DOHH2 (cell line): ENCODE results near the gene SYNE1.

Experiments
- H3F3A ChIP-seq: fragments of 200-600 bp; sonication (generic), shearing (Covaris generic); 2 replicates; pipeline ENCODE4 v1.6.0; 2016; ENCODE audit warnings: antibody characterized with exemption, mild to moderate bottlenecking; ENCODE audit not compliant: control insufficient read depth, insufficient read depth
- H3K27ac ChIP-seq: fragments of 200-600 bp; sonication (generic); 2 replicates; pipeline ENCODE4 v1.5.1; 2014; ENCODE audit warnings: low read depth, mild to moderate bottlenecking, low read length, moderate library complexity
- H3K27me3 ChIP-seq: fragments of 200-600 bp; sonication (generic); 2 replicates; pipeline ENCODE4 v1.6.1; 2014; ENCODE audit warnings: mild to moderate bottlenecking, low read length, mixed read lengths; ENCODE audit not compliant: control insufficient read depth
- H3K36me3 ChIP-seq: fragments of 200-600 bp; sonication (generic); 2 replicates; pipeline ENCODE4 v1.6.1; 2014; ENCODE audit warnings: mild to moderate bottlenecking, low read length, moderate library complexity, mixed read lengths; ENCODE audit not compliant: control insufficient read depth
- H3K4me1 ChIP-seq: fragments of 200-600 bp; sonication (generic); 2 replicates; pipeline ENCODE4 v1.6.1; 2014; ENCODE audit warnings: mild to moderate bottlenecking, low read length, mixed read lengths; ENCODE audit not compliant: control insufficient read depth
- H3K4me2 ChIP-seq: fragments of 200-600 bp; sonication (generic); 2 replicates; pipeline ENCODE4 v1.6.0; 2014; ENCODE audit warnings: mild to moderate bottlenecking, low read length, moderate library complexity
- H3K4me3 ChIP-seq: fragments of 200-600 bp; sonication (generic); 2 replicates; pipeline ENCODE4 v1.5.1; 2014; ENCODE audit warnings: mild to moderate bottlenecking, low read length, mixed read lengths
- H3K79me2 ChIP-seq: fragments of 200-600 bp; sonication (generic); 2 replicates; pipeline ENCODE4 v1.6.1; 2014; ENCODE audit warnings: mild to moderate bottlenecking, low read length, mixed read lengths; ENCODE audit not compliant: control insufficient read depth
- H3K9me2 ChIP-seq: fragments of 200-600 bp; sonication (generic); replicated peaks from 2 replicates; pipeline ENCODE4 v1.6.1; 2014; ENCODE audit warnings: mild to moderate bottlenecking, low read length, mixed read lengths; ENCODE audit not compliant: control insufficient read depth
- H3K9me3 ChIP-seq: fragments of 200-600 bp; sonication (generic); 2 replicates; pipeline ENCODE4 v1.6.1; 2014; ENCODE audit warnings: antibody characterized with exemption, low read length, mixed read lengths; ENCODE audit not compliant: control insufficient read depth, insufficient read depth
- H4K20me1 ChIP-seq: fragments of 200-600 bp; sonication (generic); 2 replicates; pipeline ENCODE4 v1.6.0; 2014; ENCODE audit warnings: low read depth, mild to moderate bottlenecking, antibody characterized with exemption, low read length, moderate library complexity; ENCODE audit not compliant: control insufficient read depth, insufficient read depth
- CTCF ChIP-seq: fragments of 200-600 bp; sonication (generic); IDR thresholded peaks from one replicate; pipeline ENCODE4 v1.5.1; 2014; ENCODE audit warnings: antibody characterized with exemption, mild to moderate bottlenecking, low read depth, low read length; ENCODE audit not compliant: poor library complexity, severe bottlenecking
- EZH2phosphoT487 ChIP-seq: fragments of 200-600 bp; sonication (generic); IDR thresholded peaks from 2 replicates; pipeline ENCODE4 v1.6.1; 2017; ENCODE audit warnings: borderline replicate concordance, mild to moderate bottlenecking, antibody characterized with exemption, low read length, moderate library complexity, mixed read lengths

SYNE1 gene

GRCh38 chr6:152151920-152152319 lies 485.2 kb downstream of the SYNE1 start:
- Histone ChIP-seq H3K4me2 (no peak overlapping the region), H3K9me3 (no peaks in the 10 kb centered on the region), H4K20me1 (no peaks in the 10 kb centered on the region), H3K36me3 (peaks cover 94% of the 10 kb centered on the region), H3K27me3 (no peaks in the 10 kb centered on the region), H3K4me1 (no peaks in the 10 kb centered on the region), H3K9me2 (no peaks in the 10 kb centered on the region), H3K27ac (no peak overlapping the region), H3K4me3 (no peak overlapping the region), H3F3A (no peaks in the 10 kb centered on the region), H3K79me2 (no peaks in the 10 kb centered on the region)
- TF ChIP-seq EZH2phosphoT487 (no peak), CTCF (no peak)

- Histone ChIP-seq H4K20me1 (no peaks in the 10 kb centered on the region), H3F3A (no peaks in the 10 kb centered on the region), H3K36me3 (peaks cover 90% of the 10 kb centered on the region), H3K79me2 (no peaks in the 10 kb centered on the region), H3K27me3 (no peaks in the 10 kb centered on the region), H3K4me1 (no peaks in the 10 kb centered on the region), H3K4me3 (no peak overlapping the region), H3K4me2 (no peak overlapping the region), H3K9me2 (no peaks in the 10 kb centered on the region), H3K9me3 (no peaks in the 10 kb centered on the region), H3K27ac (no peak overlapping the region)
- no peak for TF ChIP-seq EZH2phosphoT487
- TF ChIP-seq CTCF, result no peak
These were observed 487.0 kb downstream of the SYNE1 start for GRCh38 chr6:152150196-152150595.

GRCh38 chr6:152148412-152148811 lies 488.8 kb downstream of the SYNE1 start:
- H3K79me2 ChIP-seq, result no peaks in the 10 kb centered on the region
- no peak for TF ChIP-seq CTCF
- TF ChIP-seq EZH2phosphoT487, result no peak
- H3K4me2 ChIP-seq, result no peak overlapping the region
- H3K4me1 ChIP-seq, result no peaks in the 10 kb centered on the region
- no peaks in the 10 kb centered on the region for H3F3A ChIP-seq
- peaks cover 86% of the 10 kb centered on the region for H3K36me3 ChIP-seq
- H3K9me2 ChIP-seq, result no peaks in the 10 kb centered on the region
- no peak overlapping the region for H3K27ac ChIP-seq
- H3K27me3 ChIP-seq, result no peaks in the 10 kb centered on the region
- no peaks in the 10 kb centered on the region for H4K20me1 ChIP-seq
- H3K9me3 ChIP-seq, result no peaks in the 10 kb centered on the region
- H3K4me3 ChIP-seq, result no peak overlapping the region

- Histone ChIP-seq H3K79me2 (no peaks in the 10 kb centered on the region), H3K4me3 (no peak overlapping the region), H3K36me3 (peaks cover 85% of the 10 kb centered on the region), H3F3A (no peaks in the 10 kb centered on the region), H4K20me1 (no peaks in the 10 kb centered on the region), H3K27me3 (no peaks in the 10 kb centered on the region), H3K4me2 (no peak overlapping the region), H3K9me3 (no peaks in the 10 kb centered on the region), H3K9me2 (no peaks in the 10 kb centered on the region), H3K27ac (no peak overlapping the region), H3K4me1 (no peaks in the 10 kb centered on the region)
- TF ChIP-seq EZH2phosphoT487 (no peak), CTCF (no peak)
These were observed 489.9 kb downstream of the SYNE1 start for GRCh38 chr6:152147269-152147668.
